ENCODE data around the gene DHX40.

The DHX40 gene, protein sequence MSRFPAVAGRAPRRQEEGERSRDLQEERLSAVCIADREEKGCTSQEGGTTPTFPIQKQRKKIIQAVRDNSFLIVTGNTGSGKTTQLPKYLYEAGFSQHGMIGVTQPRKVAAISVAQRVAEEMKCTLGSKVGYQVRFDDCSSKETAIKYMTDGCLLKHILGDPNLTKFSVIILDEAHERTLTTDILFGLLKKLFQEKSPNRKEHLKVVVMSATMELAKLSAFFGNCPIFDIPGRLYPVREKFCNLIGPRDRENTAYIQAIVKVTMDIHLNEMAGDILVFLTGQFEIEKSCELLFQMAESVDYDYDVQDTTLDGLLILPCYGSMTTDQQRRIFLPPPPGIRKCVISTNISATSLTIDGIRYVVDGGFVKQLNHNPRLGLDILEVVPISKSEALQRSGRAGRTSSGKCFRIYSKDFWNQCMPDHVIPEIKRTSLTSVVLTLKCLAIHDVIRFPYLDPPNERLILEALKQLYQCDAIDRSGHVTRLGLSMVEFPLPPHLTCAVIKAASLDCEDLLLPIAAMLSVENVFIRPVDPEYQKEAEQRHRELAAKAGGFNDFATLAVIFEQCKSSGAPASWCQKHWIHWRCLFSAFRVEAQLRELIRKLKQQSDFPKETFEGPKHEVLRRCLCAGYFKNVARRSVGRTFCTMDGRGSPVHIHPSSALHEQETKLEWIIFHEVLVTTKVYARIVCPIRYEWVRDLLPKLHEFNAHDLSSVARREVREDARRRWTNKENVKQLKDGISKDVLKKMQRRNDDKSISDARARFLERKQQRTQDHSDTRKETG

DNA sequence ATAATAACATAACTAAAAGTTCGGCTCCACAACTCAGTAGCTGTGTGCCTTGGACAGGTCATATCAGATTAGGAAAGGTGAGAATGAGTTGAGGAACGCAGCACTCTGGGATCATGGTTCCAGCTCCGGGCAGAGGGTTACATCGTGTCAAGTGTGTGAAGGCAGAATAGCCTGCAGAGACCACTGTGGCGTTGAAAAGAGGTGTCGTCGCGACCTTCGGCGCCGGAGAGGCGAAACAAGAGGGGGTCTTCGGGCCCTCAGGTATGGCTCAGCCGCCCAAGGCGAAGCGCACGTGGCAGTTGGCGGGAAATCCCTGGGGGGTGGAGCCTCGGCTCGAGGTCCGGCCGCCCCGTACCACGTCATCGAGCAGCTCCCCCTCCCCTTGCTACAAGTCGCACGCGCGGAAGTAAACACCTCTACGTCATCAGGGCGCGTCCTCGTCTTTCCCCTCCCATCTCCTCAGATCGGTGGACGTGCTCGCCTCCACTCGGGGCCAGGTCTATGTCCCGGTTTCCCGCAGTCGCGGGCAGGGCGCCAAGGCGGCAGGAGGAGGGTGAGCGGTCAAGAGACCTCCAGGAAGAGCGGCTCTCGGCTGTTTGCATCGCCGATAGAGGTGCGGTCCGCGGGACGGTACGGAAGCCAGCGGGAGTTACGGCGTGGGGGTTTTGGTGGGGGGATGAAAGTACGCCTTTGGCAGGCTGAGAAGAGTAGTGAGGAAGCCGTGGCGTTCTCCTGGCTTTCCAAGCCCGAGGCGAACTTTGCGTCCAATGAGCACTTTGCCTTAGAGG is at the start of gene DHX40:
TSS of gene DHX40 (plus strand) at position 440 of the 788 bp plus-strand sequence. CDS start at position 502, 62 bp downstream.
- H3K27me3 ChIP-seq (ENCODE audit: insufficient read depth, low read depth) = no peaks in the 10 kb centered on the region
- peak within 1 kb of the TSS; percentile 99 for H2AFZ ChIP-seq (ENCODE audit: low read depth)
- peaks cover 22% of the 10 kb centered on the region; the same call in 1 of the 2 replicates for H3K79me2 ChIP-seq (ENCODE audit: insufficient read depth, low read depth)
- peak within 1 kb of the TSS; percentile 40 for H3K4me3 ChIP-seq (IDR thresholded peaks at IDR 0.05; ENCODE audit: insufficient read depth, low read depth, low read length)
- no peaks in the 10 kb centered on the region for H4K20me1 ChIP-seq (ENCODE audit: insufficient read depth)
- TF ChIP-seq, protein P1, sequence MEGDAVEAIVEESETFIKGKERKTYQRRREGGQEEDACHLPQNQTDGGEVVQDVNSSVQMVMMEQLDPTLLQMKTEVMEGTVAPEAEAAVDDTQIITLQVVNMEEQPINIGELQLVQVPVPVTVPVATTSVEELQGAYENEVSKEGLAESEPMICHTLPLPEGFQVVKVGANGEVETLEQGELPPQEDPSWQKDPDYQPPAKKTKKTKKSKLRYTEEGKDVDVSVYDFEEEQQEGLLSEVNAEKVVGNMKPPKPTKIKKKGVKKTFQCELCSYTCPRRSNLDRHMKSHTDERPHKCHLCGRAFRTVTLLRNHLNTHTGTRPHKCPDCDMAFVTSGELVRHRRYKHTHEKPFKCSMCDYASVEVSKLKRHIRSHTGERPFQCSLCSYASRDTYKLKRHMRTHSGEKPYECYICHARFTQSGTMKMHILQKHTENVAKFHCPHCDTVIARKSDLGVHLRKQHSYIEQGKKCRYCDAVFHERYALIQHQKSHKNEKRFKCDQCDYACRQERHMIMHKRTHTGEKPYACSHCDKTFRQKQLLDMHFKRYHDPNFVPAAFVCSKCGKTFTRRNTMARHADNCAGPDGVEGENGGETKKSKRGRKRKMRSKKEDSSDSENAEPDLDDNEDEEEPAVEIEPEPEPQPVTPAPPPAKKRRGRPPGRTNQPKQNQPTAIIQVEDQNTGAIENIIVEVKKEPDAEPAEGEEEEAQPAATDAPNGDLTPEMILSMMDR (conservative IDR thresholded peaks at IDR 0.05; ENCODE audit: low read depth, low read length) = no peak
- peak within 1 kb of the TSS; percentile 62; the same call in 1 of the 2 replicates for H3K9ac ChIP-seq
- peak within 1 kb of the TSS; percentile 56 for H3K27ac ChIP-seq
- peaks cover 15% of the 10 kb centered on the region for H3K4me1 ChIP-seq (ENCODE audit: low read depth, poor library complexity, severe bottlenecking)
- H3K4me2 ChIP-seq = peak within 1 kb of the TSS; percentile 81
- no peaks in the 10 kb centered on the region for H3K36me3 ChIP-seq (ENCODE audit: insufficient read depth)

- no peak overlapping the region for H3K4me3 ChIP-seq (IDR thresholded peaks at IDR 0.05; ENCODE audit: insufficient read depth, low read depth, low read length)
- peaks cover 43% of the 10 kb centered on the region for H3K4me1 ChIP-seq (ENCODE audit: low read depth, poor library complexity, severe bottlenecking)
- no peaks in the 10 kb centered on the region for H3K27me3 ChIP-seq (ENCODE audit: insufficient read depth, low read depth)
- TF ChIP-seq, protein P1 (conservative IDR thresholded peaks at IDR 0.05; ENCODE audit: low read depth, low read length) = no peak
- no peaks in the 10 kb centered on the region for H3K79me2 ChIP-seq (ENCODE audit: insufficient read depth, low read depth)
- no peaks in the 10 kb centered on the region for H3K36me3 ChIP-seq (ENCODE audit: insufficient read depth)
- no peak overlapping the region for H3K27ac ChIP-seq
- H3K4me2 ChIP-seq = no peak overlapping the region
- no peak overlapping the region for H2AFZ ChIP-seq (ENCODE audit: low read depth)
- no peak overlapping the region for H3K9ac ChIP-seq
- H4K20me1 ChIP-seq (ENCODE audit: insufficient read depth) = no peaks in the 10 kb centered on the region
These were observed 49.0 kb upstream of the DHX40 start for GRCh38 chr17:59516451-59516850.

GRCh38 chr17:59519132-59519531 is 46.3 kb upstream of the DHX40 start:
- Histone ChIP-seq H3K27ac (no peak overlapping the region), H2AFZ (ENCODE audit: low read depth) (no peak overlapping the region), H3K4me1 (ENCODE audit: low read depth, poor library complexity, severe bottlenecking) (peaks cover 29% of the 10 kb centered on the region), H4K20me1 (ENCODE audit: insufficient read depth) (no peaks in the 10 kb centered on the region), H3K4me2 (no peak overlapping the region), H3K79me2 (ENCODE audit: insufficient read depth, low read depth) (no peaks in the 10 kb centered on the region), H3K4me3 (IDR thresholded peaks at IDR 0.05; ENCODE audit: insufficient read depth, low read depth, low read length) (no peak overlapping the region), H3K9ac (no peak overlapping the region), H3K36me3 (ENCODE audit: insufficient read depth) (no peaks in the 10 kb centered on the region), H3K27me3 (ENCODE audit: insufficient read depth, low read depth) (no peaks in the 10 kb centered on the region)
- TF ChIP-seq, protein P1 (conservative IDR thresholded peaks at IDR 0.05; ENCODE audit: low read depth, low read length) = no peak

GRCh38 chr17:59520251-59520650 is 45.2 kb upstream of the DHX40 start:
- Histone ChIP-seq H4K20me1 (ENCODE audit: insufficient read depth) (no peaks in the 10 kb centered on the region), H2AFZ (ENCODE audit: low read depth) (no peak overlapping the region), H3K79me2 (ENCODE audit: insufficient read depth, low read depth) (no peaks in the 10 kb centered on the region), H3K36me3 (ENCODE audit: insufficient read depth) (no peaks in the 10 kb centered on the region), H3K4me1 (ENCODE audit: low read depth, poor library complexity, severe bottlenecking) (peaks cover 18% of the 10 kb centered on the region), H3K4me2 (no peak overlapping the region), H3K4me3 (IDR thresholded peaks at IDR 0.05; ENCODE audit: insufficient read depth, low read depth, low read length) (no peak overlapping the region), H3K9ac (no peak overlapping the region), H3K27me3 (ENCODE audit: insufficient read depth, low read depth) (no peaks in the 10 kb centered on the region), H3K27ac (no peak overlapping the region)
- TF ChIP-seq, protein P1 (conservative IDR thresholded peaks at IDR 0.05; ENCODE audit: low read depth, low read length) = no peak

All from KMS-11 (cell line).